Thymus (tissue), 14 donors: Measurements from ENCODE around the gene PPP1R26. TPM values are rescaled to one million over a fixed set of nuclear protein-coding genes. Genes with fewer than 3 reads are reported as not detected.
"Not testable (repeated sequence)": the region's sequence is repeated elsewhere in the genome, so short reads cannot be mapped to it uniquely, and the experiment has no call there.

Experiments used
- DNase-seq, 9 donors: peaks; one replicate each; pipeline ENCODE4 v3.0.0-alpha.2; 2013; ENCODE audit warnings: low spot score in 9 of 9, low read depth in 6 of 9, missing footprints in 1 of 9
- H3K27ac ChIP-seq, 2 donors: one replicate each; pipeline ENCODE4 v1.5.1; 2013; ENCODE audit warnings: control low read depth in 1 of 2, low read depth in 1 of 2, low read length in 1 of 2, mild to moderate bottlenecking in 1 of 2, moderate library complexity in 1 of 2
- H3K27me3 ChIP-seq, 2 donors: one replicate each; pipeline ENCODE4 v1.5.1; 2013; ENCODE audit warnings: low read length in 1 of 2; ENCODE audit not compliant: control insufficient read depth in 2 of 2, insufficient read depth in 1 of 2
- H3K36me3 ChIP-seq, 2 donors: one replicate each; pipeline ENCODE4 v1.5.1; 2013; ENCODE audit warnings: low read length in 1 of 2, mild to moderate bottlenecking in 1 of 2, moderate library complexity in 1 of 2; ENCODE audit not compliant: control insufficient read depth in 2 of 2, insufficient read depth in 2 of 2
- H3K4me1 ChIP-seq, 2 donors: one replicate each; pipeline ENCODE4 v1.5.1; 2013; ENCODE audit warnings: low read length in 2 of 2; ENCODE audit not compliant: control insufficient read depth in 2 of 2, insufficient read depth in 2 of 2
- H3K4me3 ChIP-seq, 2 donors: one replicate each; pipeline ENCODE4 v1.5.1; 2013; ENCODE audit warnings: low read length in 2 of 2, control low read depth in 1 of 2, mild to moderate bottlenecking in 1 of 2
- H3K9me3 ChIP-seq, 2 donors: one replicate each; pipeline ENCODE4 v1.5.1; 2013; ENCODE audit warnings: low read length in 1 of 2, mild to moderate bottlenecking in 1 of 2; ENCODE audit not compliant: control insufficient read depth in 2 of 2, insufficient read depth in 1 of 2
- WGBS: extraction: QIAGEN DNeasy Blood & Tissue Kit; methylation state at CpG from one replicate; pipeline ENCODE4 v1.1.7; 2013; 5-methylcytosine and 5-hydroxymethylcytosine counted together
- long read RNA-seq, 10 donors: transcript quantifications; one replicate each; lab custom pipeline, GENCODE V29; 2026
- polyA plus RNA-seq: library from polyadenylated mRNA; stranded (reverse); fragments of 200-250 nt; gene quantifications from one replicate; pipeline ENCODE4 v1.2.3, GENCODE V29; 2013
- total RNA-seq: library from RNA; stranded (reverse); fragments of 120-200 nt; gene quantifications from one replicate; pipeline ENCODE4 v1.2.4, GENCODE V29; 2013
- donor health status: healthy.

The PPP1R26 gene, protein sequence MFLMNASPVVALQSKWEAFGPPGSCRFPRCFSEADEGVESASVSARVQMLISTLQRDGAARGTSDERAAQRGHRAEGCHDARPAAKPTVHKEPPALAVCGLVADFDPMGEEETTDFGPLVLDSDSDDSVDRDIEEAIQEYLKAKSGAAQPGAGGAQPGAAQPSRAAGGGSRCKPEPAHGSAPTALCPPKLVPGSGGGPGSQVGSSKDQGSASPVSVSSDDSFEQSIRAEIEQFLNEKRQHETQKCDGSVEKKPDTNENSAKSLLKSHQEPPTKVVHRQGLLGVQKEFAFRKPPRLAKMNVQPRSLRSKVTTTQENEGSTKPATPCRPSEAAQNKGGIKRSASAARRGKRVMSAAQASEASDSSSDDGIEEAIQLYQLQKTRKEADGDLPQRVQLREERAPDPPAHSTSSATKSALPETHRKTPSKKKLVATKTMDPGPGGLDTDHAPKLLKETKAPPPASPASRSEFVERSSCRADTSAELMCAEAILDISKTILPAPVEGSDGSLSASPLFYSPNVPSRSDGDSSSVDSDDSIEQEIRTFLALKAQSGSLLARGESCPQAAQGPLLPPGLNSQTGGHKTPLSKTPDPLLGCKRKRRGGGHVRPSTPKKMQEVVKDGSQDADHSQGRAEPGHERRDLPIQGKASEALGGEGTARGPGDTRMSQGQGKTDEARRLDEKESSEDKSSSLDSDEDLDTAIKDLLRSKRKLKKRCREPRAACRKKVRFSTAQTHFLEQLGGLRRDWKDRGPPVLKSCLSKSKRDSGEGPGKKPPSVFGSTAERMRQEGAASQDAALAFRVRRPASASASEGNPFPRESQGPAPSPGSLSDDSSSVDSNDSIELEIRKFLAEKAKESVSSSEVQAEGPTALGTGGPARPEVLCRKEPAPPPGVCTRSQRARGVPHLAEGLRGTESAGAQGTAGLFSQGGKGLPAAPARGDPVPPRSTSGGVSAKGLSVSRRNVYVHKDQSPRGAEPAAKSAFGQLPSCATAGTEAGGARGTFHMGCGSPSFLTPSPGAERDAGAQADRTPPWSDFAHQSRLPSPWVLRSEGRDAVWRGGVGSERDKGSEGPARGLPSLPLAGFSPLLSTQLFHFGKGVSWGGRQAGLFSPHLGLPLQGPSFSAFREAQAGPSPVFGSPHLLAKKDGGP (N-terminal part only)
- total RNA-seq (3.3 TPM), polyA plus RNA-seq (4.1 TPM)
- long read RNA-seq, donor 1, full-length matches to known transcripts = 2 of 2 reads
- long read RNA-seq, donor 1, partial matches to known transcripts = 0 of 2 reads
- long read RNA-seq, donor 1, other reads (novel, unspliced or antisense) = 0 of 2 reads
- long read RNA-seq, donor 2 = 0 reads
- long read RNA-seq, donor 3, full-length matches to known transcripts = 2 of 2 reads
- long read RNA-seq, donor 3, partial matches to known transcripts = 0 of 2 reads
- long read RNA-seq, donor 3, other reads (novel, unspliced or antisense) = 0 of 2 reads
- long read RNA-seq, donor 4, full-length matches to known transcripts = 2 of 2 reads
- long read RNA-seq, donor 4, partial matches to known transcripts = 0 of 2 reads
- long read RNA-seq, donor 4, other reads (novel, unspliced or antisense) = 0 of 2 reads
- long read RNA-seq, donor 5, full-length matches to known transcripts = 9 of 9 reads
- long read RNA-seq, donor 5, partial matches to known transcripts = 0 of 9 reads
- long read RNA-seq, donor 5, other reads (novel, unspliced or antisense) = 0 of 9 reads
- long read RNA-seq, donor 6, full-length matches to known transcripts = 3 of 3 reads
- long read RNA-seq, donor 6, partial matches to known transcripts = 0 of 3 reads
- long read RNA-seq, donor 6, other reads (novel, unspliced or antisense) = 0 of 3 reads
- long read RNA-seq, donor 7, full-length matches to known transcripts = 3 of 3 reads
- long read RNA-seq, donor 7, partial matches to known transcripts = 0 of 3 reads
- long read RNA-seq, donor 7, other reads (novel, unspliced or antisense) = 0 of 3 reads
- long read RNA-seq, donor 8, full-length matches to known transcripts = 2 of 2 reads
- long read RNA-seq, donor 8, partial matches to known transcripts = 0 of 2 reads
- long read RNA-seq, donor 8, other reads (novel, unspliced or antisense) = 0 of 2 reads
- long read RNA-seq, donor 9, full-length matches to known transcripts = 1 of 1 reads
- long read RNA-seq, donor 9, partial matches to known transcripts = 0 of 1 reads
- long read RNA-seq, donor 9, other reads (novel, unspliced or antisense) = 0 of 1 reads
- long read RNA-seq, donor 10, full-length matches to known transcripts = 3 of 3 reads
- long read RNA-seq, donor 10, partial matches to known transcripts = 0 of 3 reads
- long read RNA-seq, donor 10, other reads (novel, unspliced or antisense) = 0 of 3 reads

- no peaks in the 10 kb centered on the region for H3K36me3 ChIP-seq
- WGBS = under 1% methylated on average over 96 of the region's 103 CpGs
- no peaks in the 10 kb centered on the region for H3K9me3 ChIP-seq
- peak within 1 kb of the TSS; percentile 35 to 52 for H3K4me3 ChIP-seq
- H3K27me3 ChIP-seq = peaks cover 47 to 73% of the 10 kb centered on the region in 2 donors
- H3K4me1 ChIP-seq = peaks cover 0 to 6% of the 10 kb centered on the region in 2 donors
- no peak for DNase-seq
- peak within 1 kb of the TSS in 1 of 2 donors; percentile 25 for H3K27ac ChIP-seq
These were observed at the start of gene PPP1R26 for GRCh38 chr9:135479469-135480052. PPP1R26 (plus strand) TSS chr9:135479782; CDS start chr9:135484511, 4,729 bp downstream.

DNA sequence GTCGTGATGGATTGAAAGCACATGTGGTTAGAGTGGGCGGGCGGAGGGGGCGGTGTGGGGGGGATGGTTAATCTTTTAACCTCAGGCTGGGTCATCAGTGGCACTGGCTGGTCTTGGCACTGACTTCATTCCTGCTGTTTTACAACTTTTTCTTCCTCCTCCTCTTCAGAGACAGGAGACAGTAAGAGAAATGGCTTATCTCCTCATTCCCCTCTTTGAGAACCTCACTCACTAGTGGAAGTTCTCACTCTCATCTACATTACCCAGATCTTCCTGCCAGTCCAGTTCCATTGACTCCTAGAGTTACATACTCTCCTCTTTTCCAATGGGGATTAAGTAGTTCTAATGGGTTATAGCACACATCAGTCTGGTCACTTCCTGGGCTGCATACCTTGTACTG is 42.3 kb upstream of the PPP1R26 start:
- Histone ChIP-seq H3K9me3 (no peaks in the 10 kb centered on the region), H3K4me3 (no peak overlapping the region), H3K27ac (no peak overlapping the region), H3K4me1 (no peaks in the 10 kb centered on the region), H3K36me3 (no peaks in the 10 kb centered on the region), H3K27me3 (no peaks in the 10 kb centered on the region)
- no peak for DNase-seq
- WGBS = 95% methylated on average over 4 of the region's 4 CpGs

- H3K4me3 ChIP-seq, H3K27me3 ChIP-seq, H3K4me1 ChIP-seq, H3K36me3 ChIP-seq, H3K27ac ChIP-seq, H3K9me3 ChIP-seq, DNase-seq: not testable (repeated sequence)
- 95% methylated on average over 11 of the region's 11 CpGs for WGBS
These were observed 41.9 kb upstream of the PPP1R26 start for GRCh38 chr9:135437696-135438095.

DNA sequence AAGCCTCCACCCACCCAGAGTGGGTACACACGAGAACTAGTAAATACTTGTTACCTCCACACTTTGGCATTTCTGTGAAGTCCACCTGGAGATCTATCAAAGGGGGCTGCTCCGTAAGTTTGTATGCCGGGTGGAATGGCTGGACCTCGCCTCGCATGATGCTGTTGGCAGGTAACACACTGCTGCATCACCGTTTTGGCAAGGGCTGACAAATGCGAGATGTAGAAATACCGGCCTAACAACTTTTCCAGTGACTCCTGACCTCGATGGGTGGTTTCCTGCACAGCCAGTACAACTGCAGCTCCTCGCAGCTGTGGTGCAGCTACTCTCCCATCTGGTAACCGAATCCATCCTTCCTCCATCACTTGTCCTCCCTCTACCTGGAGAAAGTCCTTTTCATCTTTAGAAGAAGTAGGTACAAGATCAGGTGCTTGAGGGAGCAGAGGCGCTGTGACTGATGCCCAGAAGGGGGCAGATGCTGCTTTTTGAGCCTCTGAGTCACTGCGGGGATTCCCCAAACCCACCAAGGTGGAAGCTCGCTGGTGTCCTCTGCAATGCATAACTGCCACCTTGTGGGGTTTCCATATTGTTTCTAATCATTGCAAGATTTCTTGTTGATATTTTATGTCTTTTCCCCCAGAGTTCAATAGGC is 40.9 kb upstream of the PPP1R26 start:
- not testable (repeated sequence) for H3K4me1 ChIP-seq, H3K9me3 ChIP-seq, H3K27ac ChIP-seq, DNase-seq, H3K36me3 ChIP-seq, H3K4me3 ChIP-seq, H3K27me3 ChIP-seq
- 70% methylated on average over 14 of the region's 14 CpGs for WGBS

DNA sequence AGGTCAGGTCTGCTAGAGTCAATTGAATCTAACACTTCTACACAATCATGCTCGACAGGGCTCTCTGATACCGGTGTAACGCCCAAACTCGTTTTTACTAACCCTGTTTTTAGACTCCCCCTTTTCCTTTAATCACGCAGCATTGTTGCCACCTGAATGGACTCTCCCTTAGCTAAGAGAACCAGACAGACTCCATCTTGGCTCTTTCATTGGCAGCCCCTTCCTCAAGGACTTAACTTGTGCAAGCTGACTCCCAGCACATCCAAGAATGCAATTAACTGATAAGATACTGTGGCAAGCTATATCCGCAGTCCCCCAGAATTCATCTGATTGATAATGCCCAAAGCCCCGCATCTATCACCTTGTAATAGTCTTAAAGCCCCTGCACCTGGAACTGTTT is 40.1 kb upstream of the PPP1R26 start:
- H3K27ac ChIP-seq, H3K36me3 ChIP-seq, H3K4me1 ChIP-seq, DNase-seq, H3K4me3 ChIP-seq, H3K9me3 ChIP-seq, H3K27me3 ChIP-seq: not testable (repeated sequence)
- WGBS = 91% methylated on average over 7 of the region's 7 CpGs

DNA sequence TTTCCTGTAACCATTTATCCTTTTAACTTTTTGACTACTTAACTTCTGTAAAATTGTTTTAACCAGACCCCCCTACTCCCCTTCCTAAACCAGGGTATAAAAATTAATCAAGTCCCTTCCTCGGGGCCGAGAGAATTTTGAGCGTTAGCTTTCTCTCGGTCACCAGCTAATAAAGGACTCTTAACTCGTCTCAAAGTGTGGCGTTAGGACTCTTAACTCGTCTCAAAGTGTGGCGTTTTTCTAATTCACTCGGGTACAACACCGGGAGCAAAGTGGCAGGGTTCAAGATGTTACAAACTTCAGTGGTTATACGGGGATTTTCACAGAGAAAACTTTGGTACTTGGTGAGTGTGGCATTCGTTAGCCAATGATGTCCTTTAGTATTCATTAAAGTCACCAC is 39.7 kb upstream of the PPP1R26 start:
- Histone ChIP-seq H3K4me1 (no peaks in the 10 kb centered on the region), H3K27me3 (no peaks in the 10 kb centered on the region), H3K9me3 (no peaks in the 10 kb centered on the region), H3K27ac (no peak overlapping the region), H3K4me3 (no peak overlapping the region), H3K36me3 (no peaks in the 10 kb centered on the region)
- no peak for DNase-seq
- 89% methylated on average over 12 of the region's 12 CpGs for WGBS

DNA sequence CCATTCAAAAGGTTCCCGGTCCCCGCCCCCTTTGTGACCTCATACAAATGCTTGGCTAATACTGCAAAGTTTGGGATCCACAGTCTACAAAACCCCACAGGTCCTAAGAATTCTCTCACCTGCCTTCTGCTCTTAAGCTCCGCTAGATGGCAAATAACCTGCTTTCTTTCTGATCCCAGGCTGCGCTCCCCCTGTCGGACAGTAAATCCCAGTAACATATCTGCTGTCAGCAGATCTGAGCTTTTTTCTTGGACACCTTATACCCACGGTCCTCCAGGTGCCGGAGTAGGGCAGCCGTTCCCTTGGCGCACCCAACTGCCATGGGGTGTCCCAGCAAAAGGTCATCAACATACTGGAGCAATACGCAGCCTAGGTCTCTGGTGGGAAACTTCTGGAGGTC is 39.0 kb upstream of the PPP1R26 start:
- no peak overlapping the region for H3K4me3 ChIP-seq
- 91% methylated on average over 10 of the region's 10 CpGs for WGBS
- no peak overlapping the region for H3K27ac ChIP-seq
- no peaks in the 10 kb centered on the region for H3K4me1 ChIP-seq
- no peaks in the 10 kb centered on the region for H3K27me3 ChIP-seq
- no peaks in the 10 kb centered on the region for H3K9me3 ChIP-seq
- DNase-seq = no peak
- H3K36me3 ChIP-seq = no peaks in the 10 kb centered on the region
